ENCODE data around the gene EPHA4.
"Not testable (repeated sequence)": the region's sequence is repeated elsewhere in the genome, so short reads cannot be mapped to it uniquely, and the experiment has no call there.

EPHA4 gene

GRCh38 chr2:221539246-221539645, 32.9 kb downstream of the EPHA4 start:
- no peak for DNase-seq (ENCODE audit: low spot score)

DNA sequence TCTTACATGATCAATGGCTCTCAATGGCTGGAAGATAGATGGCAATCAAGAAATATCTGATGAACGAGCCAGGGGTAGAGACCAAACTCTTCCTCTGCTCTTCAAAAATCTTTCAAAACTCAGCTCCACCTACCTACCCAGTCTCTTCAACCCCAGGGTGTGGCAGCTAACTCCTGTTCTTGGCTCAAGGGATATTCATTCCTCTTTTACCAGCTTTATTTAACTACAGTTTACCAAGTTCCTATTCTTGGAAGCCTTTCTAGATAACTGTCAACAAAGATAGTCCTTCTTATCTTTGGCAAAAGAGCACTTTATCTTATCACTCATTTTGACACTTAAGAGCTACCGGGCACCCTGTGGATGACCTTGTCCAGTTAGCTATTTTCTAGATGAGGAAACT, 36.3 kb downstream of the EPHA4 start:
- no peak for DNase-seq (ENCODE audit: low spot score)

DNA sequence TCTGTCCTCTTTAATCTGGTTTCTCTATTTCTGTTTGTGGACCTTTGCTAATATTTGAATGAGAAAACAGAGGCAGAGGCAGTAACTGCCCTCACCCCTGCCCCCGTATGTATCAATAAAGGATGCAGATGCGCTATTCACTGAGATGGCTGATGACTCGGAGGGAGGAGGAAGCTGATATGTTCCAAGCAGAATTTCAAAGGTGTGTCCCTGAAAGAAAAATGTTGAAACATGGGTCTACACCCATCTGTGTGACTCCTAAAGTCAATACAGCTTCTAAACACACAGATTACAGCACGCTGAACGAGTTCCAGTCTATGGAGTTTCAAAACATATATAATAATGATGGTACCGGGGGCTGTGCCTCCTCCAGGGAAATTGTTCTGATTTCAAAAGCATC, 38.8 kb downstream of the EPHA4 start:
- DNase-seq (ENCODE audit: low spot score): no peak

GRCh38 chr2:221532641-221533040, 39.5 kb downstream of the EPHA4 start:
- no peak for DNase-seq (ENCODE audit: low spot score)

- DNase-seq (ENCODE audit: low spot score): no peak
Observed at GRCh38 chr2:221530653-221531037, 41.5 kb downstream of the EPHA4 start.

DNA sequence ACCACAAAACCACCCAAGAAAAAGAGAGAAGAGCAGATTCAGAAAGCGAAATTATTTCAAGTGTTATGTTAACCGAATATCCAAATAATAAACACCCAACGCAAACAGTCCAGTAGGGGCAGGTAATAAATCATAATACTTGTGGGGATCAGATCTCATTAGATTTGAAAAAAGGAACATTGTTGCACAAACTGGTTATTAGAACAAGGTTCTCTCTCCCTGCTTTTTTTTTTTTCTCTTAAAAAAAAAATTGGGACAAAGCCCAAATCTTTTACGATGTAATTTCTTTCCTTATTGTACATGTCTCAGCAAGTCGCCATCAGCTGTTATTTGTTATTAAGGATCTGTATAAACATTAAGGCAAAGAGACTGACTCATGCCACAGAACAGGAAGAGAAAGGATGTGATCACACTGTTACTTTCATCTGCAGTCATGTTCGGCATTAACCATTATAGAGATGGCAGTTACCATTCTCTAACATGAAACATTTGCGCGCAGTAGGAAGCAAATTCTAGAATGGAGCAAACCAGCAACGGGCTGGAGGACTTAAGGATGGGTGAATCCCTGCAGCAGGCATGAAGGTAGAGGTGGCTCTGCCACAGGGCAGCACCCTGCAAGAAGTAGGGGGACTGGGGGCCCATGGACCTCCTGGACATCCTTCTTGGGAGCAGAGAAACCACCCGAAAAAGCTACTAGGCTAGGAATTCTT, 42.0 kb downstream of the EPHA4 start:
- DNase-seq (ENCODE audit: low spot score): peak; percentile 52

- no peak for DNase-seq (ENCODE audit: low spot score)
Observed at GRCh38 chr2:221529177-221529942, 42.7 kb downstream of the EPHA4 start.

GRCh38 chr2:221527776-221528309, 44.3 kb downstream of the EPHA4 start:
- no peak for DNase-seq (ENCODE audit: low spot score)

- DNase-seq (ENCODE audit: low spot score): no peak
Observed at GRCh38 chr2:221524158-221524557, 47.9 kb downstream of the EPHA4 start.

DNA sequence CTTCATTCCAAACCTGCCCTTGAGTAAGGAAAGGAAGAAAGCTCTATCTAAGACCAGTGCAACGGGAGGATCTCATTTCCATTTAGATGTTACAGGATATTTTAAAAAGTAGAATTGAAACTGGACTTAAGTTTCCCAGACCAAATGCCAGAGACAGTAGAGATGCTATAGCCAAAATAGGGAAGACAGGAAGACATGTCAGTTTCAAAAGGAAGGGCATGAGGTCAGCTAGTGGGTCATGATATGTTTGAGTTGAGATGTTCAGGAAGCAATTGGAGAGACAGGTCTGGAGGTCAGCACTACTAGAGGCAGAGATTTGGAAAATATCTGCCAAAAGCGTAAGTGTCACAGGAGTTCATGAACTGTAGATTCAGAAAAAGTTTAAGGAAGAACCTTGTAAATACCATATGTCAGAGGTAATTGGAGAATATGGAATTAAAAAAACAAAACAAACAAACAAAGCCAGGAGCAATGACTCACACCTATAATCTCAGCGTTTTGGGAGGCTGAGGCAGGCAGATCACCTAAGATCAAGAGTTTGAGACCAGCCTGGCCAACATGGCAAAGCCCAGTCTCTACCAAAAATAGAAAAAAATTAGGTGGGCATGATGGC, 50.8 kb downstream of the EPHA4 start:
- no peak for DNase-seq (ENCODE audit: low spot score)

- DNase-seq (ENCODE audit: low spot score): no peak
Observed at GRCh38 chr2:221518935-221519625, 53.0 kb downstream of the EPHA4 start.

GRCh38 chr2:221518201-221518934, 53.7 kb downstream of the EPHA4 start:
- no peak for DNase-seq (ENCODE audit: low spot score)

DNA sequence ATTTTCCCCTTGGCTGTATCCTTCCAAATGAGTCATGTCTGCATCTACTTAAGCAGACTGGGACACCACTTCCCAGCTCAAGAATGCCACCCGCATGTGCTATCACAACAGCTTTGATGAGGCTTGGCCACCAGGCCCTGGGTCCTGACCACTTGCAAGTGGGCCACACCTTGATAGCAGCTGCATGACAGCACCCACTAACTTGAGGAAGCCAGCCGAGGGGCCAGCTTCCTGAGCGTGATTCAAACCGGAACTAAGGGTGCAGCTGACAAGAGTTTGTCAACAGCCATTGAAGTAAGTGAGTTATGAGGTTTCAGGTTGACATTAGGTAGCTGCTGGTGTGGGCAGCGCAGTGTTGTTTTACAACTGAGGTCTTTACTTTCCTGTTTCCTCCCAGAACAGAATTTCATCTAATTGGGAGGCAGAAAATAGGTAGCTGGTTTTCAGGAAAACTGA, 54.4 kb downstream of the EPHA4 start:
- DNase-seq (ENCODE audit: low spot score): peak; percentile 34

DNA sequence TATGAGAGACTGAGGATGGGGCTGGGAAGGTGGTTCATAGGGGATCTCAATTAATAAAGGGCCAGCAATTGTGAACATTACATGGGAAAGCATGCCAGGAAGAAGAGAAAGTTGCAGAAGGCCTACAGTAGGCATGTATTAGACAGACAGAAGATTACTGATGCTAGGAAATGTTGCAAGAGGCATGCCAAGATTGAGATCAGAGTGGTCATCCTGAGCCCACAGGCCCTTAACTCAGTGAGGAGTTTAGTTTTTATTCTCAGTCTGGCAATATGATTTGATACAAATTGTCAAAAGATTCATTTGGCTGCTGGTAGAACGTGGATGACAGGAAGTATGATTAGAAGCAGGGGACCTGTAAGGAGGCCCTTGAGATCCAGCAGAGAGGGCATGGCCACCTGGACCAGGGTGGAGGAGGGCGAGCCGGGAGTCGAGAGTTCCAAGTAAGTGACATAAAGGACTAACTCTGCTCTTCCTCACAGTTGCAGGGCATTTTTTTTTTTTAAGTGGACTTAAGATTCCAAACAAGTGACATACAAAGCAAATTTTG, 54.9 kb downstream of the EPHA4 start:
- no peak for DNase-seq (ENCODE audit: low spot score)

- DNase-seq (ENCODE audit: low spot score): no peak
Observed at GRCh38 chr2:221515864-221516263, 56.2 kb downstream of the EPHA4 start.

DNA sequence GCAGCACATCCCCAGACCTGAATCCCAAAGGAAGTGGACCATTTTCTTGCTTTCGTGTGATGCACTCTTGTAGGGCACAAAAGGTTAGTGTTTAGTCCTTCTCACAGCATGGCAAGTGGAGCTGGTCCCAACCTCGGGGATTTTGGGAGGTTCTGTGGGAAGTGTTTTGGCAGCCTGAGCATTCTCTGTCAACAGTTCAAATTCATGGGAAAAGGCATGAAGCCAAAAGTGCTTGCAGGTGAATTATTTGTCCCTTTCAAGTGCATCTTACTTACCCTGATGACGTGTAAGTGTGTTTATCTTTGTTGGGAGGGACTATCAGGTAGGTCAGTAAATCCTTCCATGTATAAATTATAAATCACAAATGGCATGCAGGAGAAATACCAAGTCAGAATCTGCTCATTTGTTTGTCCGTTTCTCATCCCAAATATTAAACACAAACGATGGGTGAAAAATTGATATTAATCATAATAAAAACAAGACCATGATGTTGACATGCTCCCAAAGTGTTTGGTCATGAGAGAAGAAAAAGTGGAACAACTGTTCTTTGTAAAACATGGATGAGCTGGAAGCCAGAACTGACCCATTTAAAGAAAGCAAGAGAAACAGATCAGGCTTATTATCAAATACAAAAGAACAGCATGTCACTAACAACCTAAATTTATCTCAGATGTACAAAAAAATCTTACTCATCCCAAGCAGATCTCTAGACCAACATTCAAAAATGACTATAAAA, 57.6 kb downstream of the EPHA4 start:
- DNase-seq (ENCODE audit: low spot score): no peak

DNA sequence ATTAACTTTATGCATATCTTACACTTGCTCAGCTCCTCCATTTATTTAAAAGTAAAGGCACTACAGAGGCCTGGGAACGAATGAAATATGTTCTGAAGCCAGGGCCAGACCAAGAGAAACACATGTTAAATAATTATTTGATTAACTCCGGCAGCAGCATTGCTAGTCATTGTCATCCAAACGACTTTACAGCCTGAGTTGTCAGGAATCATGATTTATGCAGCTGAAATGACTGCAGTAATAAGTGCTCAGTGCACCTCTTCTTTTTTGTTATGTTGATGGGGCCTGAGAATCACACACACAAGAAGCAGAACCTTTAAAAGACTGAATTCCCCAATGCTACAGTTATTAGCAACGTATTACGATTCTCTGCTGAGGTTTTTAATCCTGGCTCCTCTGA, 58.9 kb downstream of the EPHA4 start:
- DNase-seq (ENCODE audit: low spot score): no peak

DNA sequence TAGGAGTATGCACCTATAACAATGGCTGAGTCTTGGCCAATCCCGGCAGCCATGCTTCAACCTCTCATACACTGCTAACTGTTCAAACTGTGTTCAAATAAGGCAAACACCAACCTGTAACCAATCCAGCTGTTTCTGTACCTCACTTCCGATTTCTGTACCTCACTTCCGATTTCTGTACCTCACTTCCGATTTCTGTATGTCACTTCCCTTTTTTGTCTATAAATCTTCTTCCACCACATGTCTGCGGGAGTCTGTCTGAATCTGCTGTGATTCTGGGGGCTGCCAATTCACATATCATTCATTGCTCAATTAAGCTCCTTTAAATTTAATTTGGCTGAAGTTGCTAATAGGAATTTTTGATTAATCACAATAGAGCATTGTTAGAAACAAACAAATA, 60.8 kb downstream of the EPHA4 start:
- not testable (repeated sequence) for DNase-seq (ENCODE audit: low spot score)

- no peak for DNase-seq (ENCODE audit: low spot score)
Observed at GRCh38 chr2:221506469-221506868, 65.6 kb downstream of the EPHA4 start.

- no peak for DNase-seq (ENCODE audit: low spot score)
Observed at GRCh38 chr2:221505605-221506004, 66.5 kb downstream of the EPHA4 start.

GRCh38 chr2:221504905-221505304, 67.2 kb downstream of the EPHA4 start:
- DNase-seq (ENCODE audit: low spot score): no peak

Measured in AG08396 (cell line).